ENCODE results near the gene FXR2.

GRCh38 chr17:7631398-7632380 is 17.0 kb upstream of the FXR2 start:
- TF ChIP-seq CTCF (IDR thresholded peaks at IDR 0.05), result no peak
- no peak for TF ChIP-seq ZFX (IDR thresholded peaks at IDR 0.05; ENCODE audit: borderline replicate concordance)

Measured in 22Rv1 (cell line).